Ectodermal cell (in vitro differentiated cells): Measurements from ENCODE around the gene CTAGE1.

Experiments
- H3K27ac ChIP-seq: 2 replicates; pipeline ENCODE4 v1.7.0; 2013; ENCODE audit warnings: mild to moderate bottlenecking, low read depth, low read length; ENCODE audit not compliant: insufficient read depth, poor library complexity, severe bottlenecking
- H3K27me3 ChIP-seq: 2 replicates; pipeline ENCODE4 v1.7.0; 2013; ENCODE audit warnings: mild to moderate bottlenecking, low read length; ENCODE audit not compliant: insufficient read depth, control insufficient read depth, poor library complexity, severe bottlenecking
- H3K36me3 ChIP-seq: one replicate; pipeline ENCODE4 v1.7.0; 2013; ENCODE audit warnings: low read length; ENCODE audit not compliant: control insufficient read depth, insufficient read depth
- H3K4me1 ChIP-seq: one replicate; pipeline ENCODE4 v1.7.0; 2013; ENCODE audit warnings: low read length; ENCODE audit not compliant: control insufficient read depth, insufficient read depth
- H3K4me3 ChIP-seq: 2 replicates; pipeline ENCODE4 v1.7.0; 2013; ENCODE audit warnings: low read depth, low read length, control low read depth; ENCODE audit not compliant: insufficient read depth
- H3K9me3 ChIP-seq: 2 replicates; pipeline ENCODE4 v1.7.0; 2013; ENCODE audit warnings: mild to moderate bottlenecking, low read length, moderate library complexity; ENCODE audit not compliant: control insufficient read depth
- WGBS, 2 experiments: methylation state at CpG; one replicate each; pipeline ENCODE4 v1.1.7; 2013; ENCODE audit warnings: missing lambda C conversion rate in 2 of 2; 5-methylcytosine and 5-hydroxymethylcytosine counted together

Gene CTAGE1

GRCh38 chr18:22422909-22423548, 5.3 kb upstream of the CTAGE1 start:
- Histone ChIP-seq H3K36me3 (no peaks in the 10 kb centered on the region), H3K4me1 (no peaks in the 10 kb centered on the region), H3K27me3 (no peaks in the 10 kb centered on the region), H3K9me3 (no peaks in the 10 kb centered on the region), H3K27ac (no peak overlapping the region), H3K4me3 (no peak overlapping the region)
- WGBS, 2 experiments: 87 to 91% methylated on average over 8 to 9 of the region's 9 CpGs

DNA sequence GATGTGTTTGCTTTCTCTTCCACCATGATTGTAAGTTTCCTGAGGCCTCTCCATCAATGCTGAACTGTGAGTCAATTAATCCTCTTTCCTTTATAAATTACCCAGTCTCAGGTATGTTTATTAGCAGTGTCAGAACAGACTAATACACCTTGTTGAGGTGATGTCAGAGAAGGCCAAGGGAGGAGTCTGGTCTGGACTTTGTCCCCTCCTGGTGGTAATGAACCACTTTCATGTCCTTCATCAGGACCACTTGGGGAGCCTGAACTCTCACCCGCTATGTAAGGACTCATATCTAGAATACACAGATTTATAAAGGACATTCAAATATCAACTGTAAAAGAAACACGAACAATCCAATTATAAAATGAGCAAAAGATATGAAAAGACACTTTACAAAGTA, 2.9 kb upstream of the CTAGE1 start:
- Histone ChIP-seq H3K4me3 (no peak overlapping the region), H3K9me3 (no peaks in the 10 kb centered on the region), H3K36me3 (no peaks in the 10 kb centered on the region), H3K4me1 (no peaks in the 10 kb centered on the region), H3K27me3 (no peaks in the 10 kb centered on the region), H3K27ac (no peak overlapping the region)
- WGBS, 2 experiments: 89 to 94% methylated on average over 1 to 2 of the region's 2 CpGs

GRCh38 chr18:22412176-22412911, 5.4 kb downstream of the CTAGE1 start:
- Histone ChIP-seq H3K27ac (no peak overlapping the region), H3K36me3 (no peaks in the 10 kb centered on the region), H3K27me3 (no peaks in the 10 kb centered on the region), H3K4me1 (no peaks in the 10 kb centered on the region), H3K4me3 (no peak overlapping the region), H3K9me3 (no peaks in the 10 kb centered on the region)
- 83 to 87% methylated on average over 4 of the region's 4 CpGs for WGBS, 2 experiments

- WGBS, 2 experiments: 91 to 92% methylated on average over 5 of the region's 5 CpGs
- H3K9me3 ChIP-seq: no peaks in the 10 kb centered on the region
- H3K4me3 ChIP-seq: no peak overlapping the region
- no peaks in the 10 kb centered on the region for H3K4me1 ChIP-seq
- H3K27ac ChIP-seq: no peak overlapping the region
- no peaks in the 10 kb centered on the region for H3K27me3 ChIP-seq
- no peaks in the 10 kb centered on the region for H3K36me3 ChIP-seq
Observed at GRCh38 chr18:22411446-22411845, 6.3 kb downstream of the CTAGE1 start.

- H3K27me3 ChIP-seq: no peaks in the 10 kb centered on the region
- no peak overlapping the region for H3K4me3 ChIP-seq
- H3K9me3 ChIP-seq: no peaks in the 10 kb centered on the region
- no peaks in the 10 kb centered on the region for H3K36me3 ChIP-seq
- H3K4me1 ChIP-seq: no peaks in the 10 kb centered on the region
- H3K27ac ChIP-seq: no peak overlapping the region
- WGBS, 2 experiments: 83 to 100% methylated on average over 2 to 3 of the region's 3 CpGs
Observed at GRCh38 chr18:22410126-22410525, 7.6 kb downstream of the CTAGE1 start.

DNA sequence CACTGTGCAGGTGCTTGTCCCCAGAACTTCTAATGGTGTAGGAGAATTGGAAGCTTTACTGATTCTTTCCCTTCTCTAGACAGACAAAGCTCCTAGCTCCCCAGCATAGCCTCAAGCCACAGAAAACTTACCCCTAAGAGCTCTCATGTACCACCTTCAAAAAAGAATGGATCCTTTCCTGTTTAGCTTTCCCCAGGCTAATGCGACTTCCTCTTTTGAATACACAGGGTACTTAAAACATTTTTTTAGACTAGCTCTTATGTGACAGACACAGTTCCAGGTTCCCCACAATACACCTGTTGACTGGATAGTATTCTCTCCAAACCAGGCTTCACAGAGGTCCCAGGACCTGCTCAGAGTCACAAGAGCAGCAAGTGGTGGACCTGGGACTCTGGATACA, 8.3 kb downstream of the CTAGE1 start:
- WGBS, 2 experiments: 90 to 92% methylated on average over 1 of the region's 1 CpG
- peaks cover 3% of the 10 kb centered on the region for H3K9me3 ChIP-seq
- H3K4me1 ChIP-seq: no peaks in the 10 kb centered on the region
- H3K36me3 ChIP-seq: no peaks in the 10 kb centered on the region
- no peak overlapping the region for H3K4me3 ChIP-seq
- no peaks in the 10 kb centered on the region for H3K27me3 ChIP-seq
- no peak overlapping the region for H3K27ac ChIP-seq

- H3K4me3 ChIP-seq: no peak overlapping the region
- H3K4me1 ChIP-seq: no peaks in the 10 kb centered on the region
- peaks cover 3% of the 10 kb centered on the region for H3K9me3 ChIP-seq
- 88 to 97% methylated on average over 3 of the region's 3 CpGs for WGBS, 2 experiments
- no peak overlapping the region for H3K27ac ChIP-seq
- H3K36me3 ChIP-seq: no peaks in the 10 kb centered on the region
- no peaks in the 10 kb centered on the region for H3K27me3 ChIP-seq
Observed at GRCh38 chr18:22408059-22408458, 9.7 kb downstream of the CTAGE1 start.

DNA sequence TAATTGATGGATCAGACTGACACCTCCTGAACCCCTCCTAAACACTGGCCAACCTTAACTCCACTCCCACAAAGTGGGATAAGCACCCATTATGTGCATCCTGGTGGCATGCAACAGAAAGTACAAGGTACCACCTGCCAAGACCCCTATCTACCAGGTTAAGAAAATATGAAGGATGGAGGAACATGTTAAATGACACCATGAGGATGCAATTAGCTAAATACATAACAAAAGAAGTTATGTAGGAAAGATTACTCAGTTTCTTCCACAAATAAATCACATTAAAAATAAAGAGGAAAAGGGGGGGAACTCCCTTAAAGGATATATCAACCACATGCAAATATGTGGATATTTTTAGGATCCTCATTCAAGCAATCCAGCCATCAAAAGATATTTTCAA, 12.6 kb downstream of the CTAGE1 start:
- no peaks in the 10 kb centered on the region for H3K36me3 ChIP-seq
- peaks cover 3% of the 10 kb centered on the region for H3K9me3 ChIP-seq
- H3K4me1 ChIP-seq: no peaks in the 10 kb centered on the region
- no peaks in the 10 kb centered on the region for H3K27me3 ChIP-seq
- no peak overlapping the region for H3K27ac ChIP-seq
- H3K4me3 ChIP-seq: no peak overlapping the region

DNA sequence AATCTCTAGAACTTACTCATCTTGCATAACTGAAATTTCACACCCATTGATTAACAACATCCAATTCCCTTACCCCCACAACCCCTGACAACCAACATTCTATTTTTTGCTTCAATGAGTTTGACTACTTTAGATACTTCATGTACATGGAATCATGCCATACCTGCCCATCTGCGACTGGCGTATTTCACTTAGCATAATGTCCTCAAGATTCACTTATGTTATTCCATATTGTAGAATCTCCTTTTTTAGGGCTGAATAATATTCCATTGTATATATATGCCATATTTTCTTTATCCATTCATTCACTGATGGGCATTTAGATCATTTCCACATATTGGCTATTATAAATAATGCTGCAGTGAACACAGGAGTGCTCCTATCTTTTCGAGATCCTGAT, 13.8 kb downstream of the CTAGE1 start:
- H3K4me3 ChIP-seq: no peak overlapping the region
- H3K27ac ChIP-seq: no peak overlapping the region
- 91 to 100% methylated on average over 2 of the region's 3 CpGs for WGBS, 2 experiments
- peaks cover 3% of the 10 kb centered on the region for H3K9me3 ChIP-seq
- no peaks in the 10 kb centered on the region for H3K4me1 ChIP-seq
- H3K27me3 ChIP-seq: no peaks in the 10 kb centered on the region
- H3K36me3 ChIP-seq: no peaks in the 10 kb centered on the region

DNA sequence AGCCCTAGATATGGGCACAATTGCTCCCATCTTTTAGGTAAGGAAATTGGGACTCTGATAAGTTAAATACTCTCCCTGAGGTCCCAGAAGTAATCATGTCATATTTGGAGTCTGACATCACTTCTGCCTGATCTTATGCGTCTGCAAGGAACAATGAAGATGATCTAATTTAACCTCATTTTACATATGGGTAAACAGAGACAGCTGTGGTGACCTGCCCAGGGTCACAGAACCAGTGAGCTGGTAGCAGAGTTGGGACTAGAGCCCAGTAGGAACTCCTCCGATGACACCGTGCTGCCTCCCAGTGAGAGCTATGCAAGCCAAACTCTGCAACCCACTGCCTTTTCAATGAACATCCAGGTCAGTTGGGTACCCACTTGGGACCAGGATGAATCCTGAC, 17.8 kb downstream of the CTAGE1 start:
- Histone ChIP-seq H3K36me3 (no peaks in the 10 kb centered on the region), H3K4me3 (no peak overlapping the region), H3K27ac (no peak overlapping the region), H3K9me3 (peaks cover 2% of the 10 kb centered on the region), H3K27me3 (no peaks in the 10 kb centered on the region), H3K4me1 (no peaks in the 10 kb centered on the region)
- 57 to 64% methylated on average over 3 of the region's 3 CpGs for WGBS, 2 experiments
